ENCODE data around the gene B2M.
"Not testable (repeated sequence)": the region's sequence is repeated elsewhere in the genome, so short reads cannot be mapped to it uniquely, and the experiment has no call there.

Gene B2M

DNA sequence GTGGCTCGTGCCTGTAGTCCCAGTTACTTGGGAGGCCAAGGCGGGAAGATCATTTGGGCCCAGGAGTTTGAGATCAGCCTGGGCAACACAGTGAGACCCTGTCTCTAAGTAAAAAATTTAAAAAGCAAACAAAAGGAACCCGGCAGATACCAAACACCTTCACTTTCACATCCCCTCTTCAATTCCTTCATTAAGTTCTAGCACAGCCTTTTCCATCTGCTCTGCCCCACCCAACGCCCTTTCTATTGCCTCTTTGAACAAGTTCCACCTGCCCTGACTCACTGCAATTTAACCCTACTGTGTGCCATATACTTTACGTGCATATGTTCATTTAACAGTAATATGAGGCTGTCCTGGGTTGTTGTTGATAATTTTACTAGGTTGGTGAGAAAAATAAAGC is 35.4 kb upstream of the B2M start:
- no peaks in the 10 kb centered on the region for H3K36me3 ChIP-seq (ENCODE audit: control insufficient read depth, low read length)

DNA sequence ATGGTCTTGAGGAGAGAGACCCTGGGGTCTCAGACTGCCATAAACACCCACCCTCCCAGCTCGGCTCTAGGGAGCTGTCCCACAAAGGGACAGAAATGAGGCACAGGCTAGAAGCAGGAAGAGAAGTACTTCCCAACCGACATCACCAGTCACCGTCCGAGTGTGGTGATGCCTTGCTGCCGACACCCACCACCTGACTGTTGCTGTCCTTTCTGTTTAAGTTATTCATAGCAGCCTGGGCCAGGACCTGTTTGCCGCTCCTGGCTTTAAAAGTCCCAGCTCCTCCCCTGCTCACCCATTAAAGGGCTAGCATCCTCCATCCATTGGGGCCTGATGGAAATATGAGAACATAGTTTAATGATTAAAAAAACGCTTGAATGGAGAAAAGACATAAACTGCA is 34.6 kb upstream of the B2M start:
- Histone ChIP-seq H3K4me1 (ENCODE audit: control insufficient read depth, low read length) (0 out of 2 replicates have a peak, but pooled peaks cover 3% of the 10 kb centered on the region), H3K27ac (ENCODE audit: low read depth, low read length) (no peak overlapping the region), H3K79me2 (ENCODE audit: control insufficient read depth, low read length) (no peaks in the 10 kb centered on the region), H3K4me2 (ENCODE audit: low read length) (no peak overlapping the region), H3F3A (ENCODE audit: control insufficient read depth, insufficient read depth) (no peaks in the 10 kb centered on the region), H3K27me3 (ENCODE audit: control insufficient read depth, low read length) (peaks cover 7% of the 10 kb centered on the region; the same call in 1 of the 2 replicates), H3K9me3 (ENCODE audit: control insufficient read depth, insufficient read depth, low read length) (no peaks in the 10 kb centered on the region), H3K36me3 (ENCODE audit: control insufficient read depth, low read length) (no peaks in the 10 kb centered on the region), H4K20me1 (ENCODE audit: control insufficient read depth, insufficient read depth, low read depth, low read length) (no peaks in the 10 kb centered on the region), H3K9me2 (replicated peaks; ENCODE audit: control insufficient read depth, low read length) (no peaks in the 10 kb centered on the region), H3K4me3 (ENCODE audit: low read length) (no peak overlapping the region)
- no peak for TF ChIP-seq EZH2phosphoT487 (IDR thresholded peaks at IDR 0.05; ENCODE audit: borderline replicate concordance, low read length)
- no peak for TF ChIP-seq CTCF (IDR thresholded peaks at IDR 0.05; ENCODE audit: low read depth, low read length, poor library complexity, severe bottlenecking)

More for the DNA sequence above, 35.4 kb upstream of the B2M start:
- Histone ChIP-seq H3K27ac (ENCODE audit: low read depth, low read length) (no peak overlapping the region), H3K4me3 (ENCODE audit: low read length) (no peak overlapping the region), H3F3A (ENCODE audit: control insufficient read depth, insufficient read depth) (no peaks in the 10 kb centered on the region), H4K20me1 (ENCODE audit: control insufficient read depth, insufficient read depth, low read depth, low read length) (no peaks in the 10 kb centered on the region), H3K9me3 (ENCODE audit: control insufficient read depth, insufficient read depth, low read length) (no peaks in the 10 kb centered on the region), H3K27me3 (ENCODE audit: control insufficient read depth, low read length) (peaks cover 7% of the 10 kb centered on the region; the same call in 1 of the 2 replicates), H3K4me2 (ENCODE audit: low read length) (no peak overlapping the region), H3K4me1 (ENCODE audit: control insufficient read depth, low read length) (peaks cover 5% of the 10 kb centered on the region), H3K9me2 (replicated peaks; ENCODE audit: control insufficient read depth, low read length) (no peaks in the 10 kb centered on the region), H3K79me2 (ENCODE audit: control insufficient read depth, low read length) (no peaks in the 10 kb centered on the region)
- TF ChIP-seq EZH2phosphoT487 (IDR thresholded peaks at IDR 0.05; ENCODE audit: borderline replicate concordance, low read length) = no peak

DNA sequence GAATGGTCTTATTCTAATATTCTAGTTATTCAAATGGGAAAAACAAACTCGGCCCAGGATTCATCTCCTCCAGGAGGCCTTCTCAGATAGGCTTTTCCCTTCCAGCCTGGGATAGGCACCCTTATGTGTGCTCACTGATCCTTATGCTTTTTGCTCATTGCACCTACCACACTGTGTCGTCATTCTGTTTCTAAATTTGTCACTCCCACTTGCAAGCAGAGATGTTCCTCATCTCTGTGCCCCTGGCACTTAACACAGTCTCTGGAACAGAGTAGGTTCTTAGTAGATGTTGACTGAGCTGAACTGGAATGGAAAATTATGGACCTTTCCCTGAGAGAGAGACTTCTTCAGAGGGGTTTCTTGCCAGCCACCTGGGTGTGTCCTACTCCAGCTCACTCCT is 29.1 kb upstream of the B2M start:
- Histone ChIP-seq H3K4me3 (ENCODE audit: low read length) (no peak overlapping the region), H3K9me3 (ENCODE audit: control insufficient read depth, insufficient read depth, low read length) (no peaks in the 10 kb centered on the region), H3K79me2 (ENCODE audit: control insufficient read depth, low read length) (no peaks in the 10 kb centered on the region), H4K20me1 (ENCODE audit: control insufficient read depth, insufficient read depth, low read depth, low read length) (no peaks in the 10 kb centered on the region), H3K4me1 (ENCODE audit: control insufficient read depth, low read length) (peaks cover 11% of the 10 kb centered on the region), H3K9me2 (replicated peaks; ENCODE audit: control insufficient read depth, low read length) (no peaks in the 10 kb centered on the region), H3K36me3 (ENCODE audit: control insufficient read depth, low read length) (no peaks in the 10 kb centered on the region), H3F3A (ENCODE audit: control insufficient read depth, insufficient read depth) (no peaks in the 10 kb centered on the region), H3K4me2 (ENCODE audit: low read length) (no peak overlapping the region), H3K27me3 (ENCODE audit: control insufficient read depth, low read length) (peaks cover 7% of the 10 kb centered on the region), H3K27ac (ENCODE audit: low read depth, low read length) (no peak overlapping the region)
- TF ChIP-seq EZH2phosphoT487 (IDR thresholded peaks at IDR 0.05; ENCODE audit: borderline replicate concordance, low read length) (no peak), CTCF (IDR thresholded peaks at IDR 0.05; ENCODE audit: low read depth, low read length, poor library complexity, severe bottlenecking) (no peak)

- H3K79me2 ChIP-seq (ENCODE audit: control insufficient read depth, low read length); H3K36me3 ChIP-seq (ENCODE audit: control insufficient read depth, low read length); H3K27me3 ChIP-seq (ENCODE audit: control insufficient read depth, low read length); H3K27ac ChIP-seq (ENCODE audit: low read depth, low read length); H3K9me3 ChIP-seq (ENCODE audit: control insufficient read depth, insufficient read depth, low read length); H4K20me1 ChIP-seq (ENCODE audit: control insufficient read depth, insufficient read depth, low read depth, low read length); H3K9me2 ChIP-seq (replicated peaks; ENCODE audit: control insufficient read depth, low read length); H3F3A ChIP-seq (ENCODE audit: control insufficient read depth, insufficient read depth); H3K4me1 ChIP-seq (ENCODE audit: control insufficient read depth, low read length); H3K4me3 ChIP-seq (ENCODE audit: low read length): not testable (repeated sequence)
- H3K4me2 ChIP-seq (ENCODE audit: low read length) = peak overlapping the region; percentile 41
Measured at GRCh38 chr15:44682809-44683682, 28.3 kb upstream of the B2M start.

DNA sequence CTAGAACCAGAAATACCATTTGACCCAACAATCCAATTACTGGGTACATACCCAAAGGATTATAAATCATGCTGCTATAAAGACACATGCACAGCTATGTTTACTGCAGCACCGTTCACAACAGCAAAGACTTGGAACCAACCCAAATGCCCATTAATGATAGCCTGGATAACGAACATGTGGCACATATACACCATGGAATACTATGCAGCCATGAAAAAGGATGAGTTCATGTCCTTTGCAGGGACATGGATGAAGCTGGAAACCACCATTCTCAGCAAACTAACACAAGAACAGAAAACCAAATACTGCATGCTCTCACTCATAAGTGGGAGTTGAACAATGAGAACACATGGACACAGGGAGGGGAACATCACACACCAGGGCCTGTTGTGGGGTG is 22.0 kb upstream of the B2M start:
- H3K9me3 ChIP-seq (ENCODE audit: control insufficient read depth, insufficient read depth, low read length); H3F3A ChIP-seq (ENCODE audit: control insufficient read depth, insufficient read depth); H3K27ac ChIP-seq (ENCODE audit: low read depth, low read length); H3K4me1 ChIP-seq (ENCODE audit: control insufficient read depth, low read length); H3K79me2 ChIP-seq (ENCODE audit: control insufficient read depth, low read length); H3K4me3 ChIP-seq (ENCODE audit: low read length); H3K36me3 ChIP-seq (ENCODE audit: control insufficient read depth, low read length); H4K20me1 ChIP-seq (ENCODE audit: control insufficient read depth, insufficient read depth, low read depth, low read length); H3K27me3 ChIP-seq (ENCODE audit: control insufficient read depth, low read length); H3K4me2 ChIP-seq (ENCODE audit: low read length); H3K9me2 ChIP-seq (replicated peaks; ENCODE audit: control insufficient read depth, low read length): not testable (repeated sequence)

DNA sequence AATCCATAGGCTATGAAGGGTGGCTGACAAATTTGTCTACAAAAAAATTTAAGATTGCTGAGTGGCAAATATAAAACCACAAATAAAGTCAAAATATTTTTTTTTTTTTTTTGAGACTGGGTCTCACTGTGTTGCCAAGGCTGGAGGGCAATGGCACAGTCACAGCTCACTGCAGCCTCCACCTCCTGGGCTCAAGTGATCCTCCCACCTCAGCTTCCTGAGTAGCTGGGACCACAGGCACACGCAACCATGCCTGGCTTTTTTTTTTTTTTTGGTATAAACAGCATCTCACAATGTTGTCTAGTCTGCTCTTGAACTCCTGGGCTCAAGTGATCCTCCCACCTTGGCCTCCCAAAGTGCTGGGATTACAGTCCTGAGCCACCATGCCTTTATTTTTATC is 21.1 kb upstream of the B2M start:
- not testable (repeated sequence) for H3K4me2 ChIP-seq (ENCODE audit: low read length); H3K27me3 ChIP-seq (ENCODE audit: control insufficient read depth, low read length); H3K36me3 ChIP-seq (ENCODE audit: control insufficient read depth, low read length); H3F3A ChIP-seq (ENCODE audit: control insufficient read depth, insufficient read depth); H3K4me3 ChIP-seq (ENCODE audit: low read length); H3K79me2 ChIP-seq (ENCODE audit: control insufficient read depth, low read length); H3K4me1 ChIP-seq (ENCODE audit: control insufficient read depth, low read length); H4K20me1 ChIP-seq (ENCODE audit: control insufficient read depth, insufficient read depth, low read depth, low read length); H3K9me3 ChIP-seq (ENCODE audit: control insufficient read depth, insufficient read depth, low read length); H3K27ac ChIP-seq (ENCODE audit: low read depth, low read length); H3K9me2 ChIP-seq (replicated peaks; ENCODE audit: control insufficient read depth, low read length)

Measured in DOHH2 (cell line).